Measurements from ENCODE around the gene ZNF570.

Gene ZNF570

DNA sequence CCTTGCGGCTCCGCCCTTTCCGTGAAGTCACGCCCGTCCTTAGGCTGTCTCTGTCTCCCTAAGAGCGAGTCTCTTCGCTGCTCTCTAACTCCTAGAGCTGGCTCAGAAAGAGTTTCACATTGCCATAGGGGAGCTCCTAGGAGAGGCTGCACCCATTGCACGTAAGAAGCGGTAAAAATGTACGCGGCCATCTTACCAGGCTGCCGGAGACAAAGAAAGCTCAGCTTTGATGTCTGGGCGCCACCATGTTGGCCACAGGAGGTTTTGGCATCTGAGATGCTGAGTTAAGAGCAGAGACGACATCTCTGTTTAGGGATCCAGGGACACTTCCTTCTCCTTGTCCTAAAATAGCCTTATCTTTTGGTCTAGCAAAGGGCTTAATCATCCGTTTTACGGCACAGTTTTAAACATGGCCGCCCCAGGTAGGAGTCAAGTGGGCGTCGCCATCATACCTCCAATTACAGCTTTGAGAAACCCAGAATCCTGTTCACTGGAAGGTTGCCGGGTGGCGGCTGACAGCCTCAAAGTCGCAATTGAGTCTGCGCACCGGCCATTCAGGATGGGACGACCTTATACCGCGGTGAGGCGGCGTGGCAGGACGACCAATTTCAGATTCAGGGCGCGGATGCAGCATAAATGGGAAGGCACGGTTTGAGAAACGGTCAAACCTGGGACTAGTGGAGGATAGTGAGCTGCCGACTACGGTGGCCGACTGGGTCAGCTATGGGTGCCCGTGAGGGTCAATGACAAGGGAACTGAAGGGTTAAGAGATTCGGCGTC, 37.4 kb downstream of the ZNF570 start, which contains the start of gene ZNF793:
TSS of gene ZNF793 (plus strand) at position 553 of the 780 bp plus-strand sequence. CDS start 16,501 bp downstream, outside the sequence.
- H3K9ac ChIP-seq (ENCODE audit: low read length), result peak within 1 kb of the TSS; percentile 98
- no peaks in the 10 kb centered on the region for H3K9me3 ChIP-seq (ENCODE audit: control insufficient read depth, low read depth, low read length)
- peak within 1 kb of the TSS; percentile 89 for H3K4me3 ChIP-seq (ENCODE audit: low read length)
- H3K27ac ChIP-seq (ENCODE audit: low read length), result peak within 1 kb of the TSS; percentile 98
- H3K27me3 ChIP-seq (ENCODE audit: control insufficient read depth, insufficient read depth, low read length), result no peaks in the 10 kb centered on the region
- peaks cover 10% of the 10 kb centered on the region for H3K4me1 ChIP-seq (ENCODE audit: control insufficient read depth, low read depth, low read length)
- no peaks in the 10 kb centered on the region for H3K36me3 ChIP-seq (ENCODE audit: control insufficient read depth, low read depth, low read length)

DNA sequence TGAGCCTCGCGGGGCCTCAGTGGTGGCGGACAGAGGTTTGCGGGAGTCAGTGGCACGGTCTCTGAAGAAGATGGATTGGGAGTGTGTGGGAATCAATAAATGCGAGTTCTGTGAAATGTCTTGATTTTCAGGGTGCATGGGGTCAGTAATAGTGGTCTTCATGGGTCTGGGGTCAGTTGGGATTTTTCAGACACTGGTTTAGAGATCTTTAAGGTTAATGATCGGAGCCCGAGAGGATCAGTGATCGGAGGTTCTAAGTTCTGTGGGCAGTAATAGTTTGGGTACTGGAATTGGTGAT, 38.0 kb downstream of the ZNF570 start:
- H3K9me3 ChIP-seq (ENCODE audit: control insufficient read depth, low read depth, low read length), result no peaks in the 10 kb centered on the region
- peaks cover 10% of the 10 kb centered on the region for H3K4me1 ChIP-seq (ENCODE audit: control insufficient read depth, low read depth, low read length)
- H3K27me3 ChIP-seq (ENCODE audit: control insufficient read depth, insufficient read depth, low read length), result no peaks in the 10 kb centered on the region
- peak overlapping the region; percentile 89 for H3K4me3 ChIP-seq (ENCODE audit: low read length)
- peak overlapping the region; percentile 98 for H3K9ac ChIP-seq (ENCODE audit: low read length)
- peak overlapping the region; percentile 98 for H3K27ac ChIP-seq (ENCODE audit: low read length)
- H3K36me3 ChIP-seq (ENCODE audit: control insufficient read depth, low read depth, low read length), result no peaks in the 10 kb centered on the region

GRCh38 chr19:37511186-37511585, 42.0 kb downstream of the ZNF570 start:
- no peak overlapping the region for H3K27ac ChIP-seq (ENCODE audit: low read length)
- no peaks in the 10 kb centered on the region for H3K27me3 ChIP-seq (ENCODE audit: control insufficient read depth, insufficient read depth, low read length)
- H3K36me3 ChIP-seq (ENCODE audit: control insufficient read depth, low read depth, low read length), result peaks cover 7% of the 10 kb centered on the region
- H3K9me3 ChIP-seq (ENCODE audit: control insufficient read depth, low read depth, low read length), result no peaks in the 10 kb centered on the region
- no peak overlapping the region for H3K9ac ChIP-seq (ENCODE audit: low read length)
- H3K4me3 ChIP-seq (ENCODE audit: low read length), result no peak overlapping the region
- H3K4me1 ChIP-seq (ENCODE audit: control insufficient read depth, low read depth, low read length), result peaks cover 4% of the 10 kb centered on the region

GRCh38 chr19:37511821-37512220, 42.7 kb downstream of the ZNF570 start:
- H3K4me1 ChIP-seq (ENCODE audit: control insufficient read depth, low read depth, low read length), result peaks cover 4% of the 10 kb centered on the region
- H3K27me3 ChIP-seq (ENCODE audit: control insufficient read depth, insufficient read depth, low read length), result no peaks in the 10 kb centered on the region
- no peak overlapping the region for H3K27ac ChIP-seq (ENCODE audit: low read length)
- H3K4me3 ChIP-seq (ENCODE audit: low read length), result no peak overlapping the region
- H3K9ac ChIP-seq (ENCODE audit: low read length), result no peak overlapping the region
- H3K36me3 ChIP-seq (ENCODE audit: control insufficient read depth, low read depth, low read length), result peaks cover 7% of the 10 kb centered on the region
- no peaks in the 10 kb centered on the region for H3K9me3 ChIP-seq (ENCODE audit: control insufficient read depth, low read depth, low read length)

DNA sequence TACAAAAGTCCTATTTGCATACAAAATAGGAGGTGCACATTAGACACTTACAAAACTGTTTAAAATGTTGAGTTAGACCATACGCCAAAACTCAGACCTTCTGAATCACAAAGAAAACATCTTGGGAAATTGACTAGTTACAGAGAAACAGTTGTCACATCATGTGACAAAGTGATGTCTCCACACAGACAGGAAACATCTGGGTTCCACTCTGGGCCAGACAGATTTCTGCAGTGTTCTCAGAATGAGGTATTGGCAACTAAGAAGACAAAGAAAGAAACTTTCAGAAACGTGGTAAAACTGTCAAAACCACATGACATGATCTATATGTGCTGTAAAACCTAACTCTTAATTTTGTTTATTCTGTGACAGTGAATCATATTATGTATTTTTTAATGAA, 44.2 kb downstream of the ZNF570 start:
- Histone ChIP-seq H3K9ac (ENCODE audit: low read length) (no peak overlapping the region), H3K27ac (ENCODE audit: low read length) (no peak overlapping the region), H3K27me3 (ENCODE audit: control insufficient read depth, insufficient read depth, low read length) (no peaks in the 10 kb centered on the region), H3K4me3 (ENCODE audit: low read length) (no peak overlapping the region), H3K4me1 (ENCODE audit: control insufficient read depth, low read depth, low read length) (no peaks in the 10 kb centered on the region), H3K36me3 (ENCODE audit: control insufficient read depth, low read depth, low read length) (peaks cover 10% of the 10 kb centered on the region), H3K9me3 (ENCODE audit: control insufficient read depth, low read depth, low read length) (no peaks in the 10 kb centered on the region)

DNA sequence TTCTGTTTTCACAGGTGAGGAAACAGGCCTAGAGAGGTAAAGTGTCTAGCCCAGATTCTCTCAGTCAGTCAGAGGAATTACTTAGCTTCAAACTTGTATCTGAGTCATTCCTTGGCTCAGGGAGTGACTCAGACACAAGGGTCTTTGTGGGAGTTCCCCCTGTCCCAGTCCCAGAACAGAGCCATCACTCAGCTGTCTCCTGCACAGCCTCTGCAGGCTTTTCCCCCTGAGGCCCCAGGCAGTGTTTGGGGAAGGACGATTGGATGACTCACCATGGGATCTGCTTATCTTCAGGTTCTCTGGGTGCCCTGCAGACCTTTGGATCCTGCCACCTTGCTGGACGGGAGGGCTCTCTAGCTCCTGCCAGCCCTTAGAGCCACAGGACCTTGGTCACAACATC, 50.7 kb downstream of the ZNF570 start:
- Histone ChIP-seq H3K9ac (ENCODE audit: low read length) (no peak overlapping the region), H3K36me3 (ENCODE audit: control insufficient read depth, low read depth, low read length) (peaks cover 22% of the 10 kb centered on the region), H3K4me3 (ENCODE audit: low read length) (no peak overlapping the region), H3K9me3 (ENCODE audit: control insufficient read depth, low read depth, low read length) (no peaks in the 10 kb centered on the region), H3K27me3 (ENCODE audit: control insufficient read depth, insufficient read depth, low read length) (no peaks in the 10 kb centered on the region), H3K4me1 (ENCODE audit: control insufficient read depth, low read depth, low read length) (no peaks in the 10 kb centered on the region), H3K27ac (ENCODE audit: low read length) (no peak overlapping the region)

- Histone ChIP-seq H3K9ac (ENCODE audit: low read length) (no peak overlapping the region), H3K27ac (ENCODE audit: low read length) (no peak overlapping the region), H3K4me3 (ENCODE audit: low read length) (no peak overlapping the region), H3K4me1 (ENCODE audit: control insufficient read depth, low read depth, low read length) (no peaks in the 10 kb centered on the region), H3K9me3 (ENCODE audit: control insufficient read depth, low read depth, low read length) (peaks cover 68% of the 10 kb centered on the region), H3K27me3 (ENCODE audit: control insufficient read depth, insufficient read depth, low read length) (no peaks in the 10 kb centered on the region), H3K36me3 (ENCODE audit: control insufficient read depth, low read depth, low read length) (peaks cover 43% of the 10 kb centered on the region)
Measured at GRCh38 chr19:37537391-37537947, 68.3 kb downstream of the ZNF570 start.

Measured in iPS-18a (cell line).